IMR-90 (cell line): ENCODE measurements around the gene PIK3CB. TPM values are rescaled to one million over a fixed set of nuclear protein-coding genes. Genes with fewer than 3 reads are reported as not detected.

Experiments used
- ATAC-seq: fragments of 200-7000 bp; cut with Tn5 transposase; 2 replicates; pipeline ENCODE4 v1.9.1; 2020; ENCODE audit warnings: low read depth, mild to moderate bottlenecking, moderate library complexity
- BruUV-seq: library from RNA; stranded (reverse); fragments of 400-500 nt; replicated peaks from 2 replicates; lab custom pipeline; 2021; lab: Mats Ljungman, UMichigan
- CTCF ChIA-PET: fragments of 300-600 bp; formaldehyde crosslinking; extraction: SDS; loops from one replicate; lab custom pipeline; 2021; ENCODE audit warnings: antibody characterized with exemption; lab: Yijun Ruan, JAX
- POLR2A ChIA-PET: fragments of 300-600 bp; sonication (Branson Sonifier 250); formaldehyde crosslinking; loops from one replicate; lab custom pipeline; 2022; ENCODE audit warnings: antibody characterized with exemption; ENCODE audit not compliant: unreplicated experiment; lab: Charles Lee
- DNase-seq: peaks from one replicate; pipeline ENCODE4 v3.0.0; 2013
- H2AFZ ChIP-seq: replicated peaks from 2 replicates; pipeline ENCODE3; 2013; ENCODE audit warnings: low read length, mild to moderate bottlenecking; ENCODE audit not compliant: poor library complexity
- H2AK5ac ChIP-seq: 2 replicates; pipeline ENCODE4 v1.6.1; 2013; ENCODE audit warnings: low read depth, low read length, inconsistent platforms
- H2AK9ac ChIP-seq: replicated peaks from 2 replicates; pipeline ENCODE3; 2013; ENCODE audit warnings: mild to moderate bottlenecking, low read depth, low read length, moderate library complexity; ENCODE audit not compliant: poor library complexity
- H2BK120ac ChIP-seq: 2 replicates; pipeline ENCODE4 v1.6.1; 2013; ENCODE audit warnings: low read depth, low read length, inconsistent platforms
- H2BK15ac ChIP-seq: 3 replicates; pipeline ENCODE4 v1.6.1; 2013; ENCODE audit warnings: low read depth, low read length, inconsistent platforms
- H2BK20ac ChIP-seq: 2 replicates; pipeline ENCODE4 v1.6.1; 2013; ENCODE audit warnings: low read depth, mild to moderate bottlenecking, inconsistent platforms, low read length, moderate library complexity
- H2BK5ac ChIP-seq: 2 replicates; pipeline ENCODE4 v1.6.1; 2013; ENCODE audit warnings: mild to moderate bottlenecking, low read depth, low read length, inconsistent platforms; ENCODE audit not compliant: poor library complexity, severe bottlenecking
- H3K14ac ChIP-seq: replicated peaks from 2 replicates; pipeline ENCODE4 v1.6.1; 2013; ENCODE audit warnings: low read depth, low read length, inconsistent platforms
- H3K18ac ChIP-seq: 2 replicates; pipeline ENCODE4 v1.6.1; 2013; ENCODE audit warnings: low read depth, low read length, control low read depth
- H3K23ac ChIP-seq: 2 replicates; pipeline ENCODE4 v1.6.1; 2013; ENCODE audit warnings: low read depth, low read length, inconsistent platforms
- H3K27ac ChIP-seq: 2 replicates; pipeline ENCODE4 v1.5.1; 2013; ENCODE audit warnings: mild to moderate bottlenecking, control low read depth, low read length; ENCODE audit not compliant: insufficient read depth
- H3K27me3 ChIP-seq: 2 replicates; pipeline ENCODE4 v1.6.1; 2013; ENCODE audit warnings: low read length; ENCODE audit not compliant: control insufficient read depth, insufficient read depth
- H3K36me3 ChIP-seq: 2 replicates; pipeline ENCODE4 v1.6.1; 2013; ENCODE audit warnings: low read length, mixed read lengths; ENCODE audit not compliant: control insufficient read depth, insufficient read depth
- H3K4ac ChIP-seq: 2 replicates; pipeline ENCODE4 v1.6.1; 2013; ENCODE audit warnings: low read depth, low read length, inconsistent platforms
- H3K4me1 ChIP-seq: 2 replicates; pipeline ENCODE4 v1.6.1; 2013; ENCODE audit warnings: low read length, mixed read lengths; ENCODE audit not compliant: control insufficient read depth, insufficient read depth
- H3K4me2 ChIP-seq: 2 replicates; pipeline ENCODE4 v1.6.1; 2013; ENCODE audit warnings: low read depth, mild to moderate bottlenecking, control low read depth, low read length, moderate library complexity
- H3K4me3 ChIP-seq: 2 replicates; pipeline ENCODE4 v1.5.1; 2013; ENCODE audit warnings: low read depth, mild to moderate bottlenecking, control low read depth, low read length, moderate library complexity; ENCODE audit not compliant: insufficient read depth
- H3K56ac ChIP-seq: 2 replicates; pipeline ENCODE4 v1.6.1; 2013; ENCODE audit warnings: low read length, inconsistent platforms; ENCODE audit not compliant: insufficient read depth; ENCODE audit errors: extremely low read depth
- H3K79me1 ChIP-seq, 2 experiments: 2 replicates each; pipeline ENCODE4 v1.6.1; 2013; ENCODE audit warnings: low read length in 2 of 2, inconsistent platforms in 1 of 2, low read depth in 1 of 2
- H3K9ac ChIP-seq: 2 replicates; pipeline ENCODE4 v1.6.1; 2013; ENCODE audit warnings: low read depth, low read length, control low read depth
- H3K9me1 ChIP-seq: 2 replicates; pipeline ENCODE4 v1.6.1; 2013; ENCODE audit warnings: low read length, inconsistent platforms; ENCODE audit not compliant: insufficient read depth
- H3K9me3 ChIP-seq: 2 replicates; pipeline ENCODE4 v1.6.1; 2013; ENCODE audit warnings: low read length; ENCODE audit not compliant: control insufficient read depth, insufficient read depth
- H4K20me1 ChIP-seq: 2 replicates; pipeline ENCODE4 v1.6.1; 2013; ENCODE audit warnings: low read length, inconsistent platforms; ENCODE audit not compliant: insufficient read depth
- H4K5ac ChIP-seq: 2 replicates; pipeline ENCODE4 v1.6.1; 2013; ENCODE audit warnings: mild to moderate bottlenecking, low read depth, low read length, control low read depth
- H4K8ac ChIP-seq, 2 experiments: 2 replicates each; pipeline ENCODE4 v1.6.1; 2013; ENCODE audit warnings: low read depth in 2 of 2, low read length in 2 of 2, control low read depth in 1 of 2, inconsistent platforms in 1 of 2
- H4K91ac ChIP-seq: 2 replicates; pipeline ENCODE4 v1.6.1; 2013; ENCODE audit warnings: low read depth, low read length, inconsistent platforms; ENCODE audit not compliant: insufficient read depth
- CHD1 ChIP-seq: IDR thresholded peaks from 2 replicates; pipeline ENCODE4 v1.6.1; 2012; ENCODE audit warnings: low read depth, low read length, improper control_type of control experiment
- MAFK ChIP-seq: IDR thresholded peaks from 2 replicates; pipeline ENCODE4 v1.6.1; 2012; ENCODE audit warnings: low read depth, low read length, improper control_type of control experiment
- MAZ ChIP-seq: IDR thresholded peaks from 2 replicates; pipeline ENCODE4 v1.6.1; 2012; ENCODE audit warnings: low read depth, mild to moderate bottlenecking, low read length, improper control_type of control experiment, moderate library complexity, borderline replicate concordance
- MXI1 ChIP-seq: IDR thresholded peaks from 2 replicates; pipeline ENCODE4 v1.6.1; 2012; ENCODE audit warnings: low read depth, mild to moderate bottlenecking, low read length, moderate library complexity, borderline replicate concordance
- NFE2L2 ChIP-seq: fragments of 150-350 bp; IDR thresholded peaks from 2 replicates; pipeline ENCODE4 v1.6.1; 2016; ENCODE audit warnings: low read depth, mild to moderate bottlenecking, low read length
- WGBS, 2 experiments: methylation state at CpG; one replicate each; pipeline versions ENCODE4 v1.1.5 to v1.1.7; 2013; ENCODE audit warnings: missing lambda C conversion rate in 2 of 2; ENCODE audit not compliant: insufficient read length in 1 of 2; ENCODE audit errors: extremely low coverage in 2 of 2; 5-methylcytosine and 5-hydroxymethylcytosine counted together
- dilution Hi-C: fragments of 300-500 bp; cut with HindIII; formaldehyde crosslinking; loops from one replicate; pipeline ENCODE4 v1.14.3; 2018; ENCODE audit warnings: low sequenced_read_pairs; ENCODE audit not compliant: unreplicated experiment
- in situ Hi-C: fragments of 300-500 bp; cut with MboI; formaldehyde crosslinking; loops from 3 replicates; pipeline ENCODE4 v1.14.3; 2019; ENCODE audit warnings: low sequenced_read_pairs, inconsistent platforms, mixed read lengths
- intact Hi-C: fragments of 100-400 bp; cut with micrococcal nuclease; formaldehyde crosslinking; loops from 2 replicates; pipeline ENCODE4 v1.10.0; 2022
- polyA plus RNA-seq, 3 experiments: library from polyadenylated mRNA; depleted of rRNA; stranded (reverse); fragments of >200 nt; gene quantifications; 2 replicates each; pipeline ENCODE4 v1.2.3, GENCODE V29; 2012; ENCODE audit warnings: low replicate concordance in 1 of 3
- total RNA-seq: library from RNA; depleted of rRNA; stranded (reverse); fragments of >200 nt; gene quantifications from 2 replicates; pipeline ENCODE4 v1.2.3, GENCODE V29; 2012
- TF ChIP-seq, protein P1 (sequence below): conservative IDR thresholded peaks from 2 replicates; pipeline ENCODE4 v1.5.1; 2012; ENCODE audit warnings: mild to moderate bottlenecking, low read depth, low read length, improper control_type of control experiment
- TF ChIP-seq, protein P2 (sequence below): fragments of 150-350 bp; IDR thresholded peaks from 2 replicates; pipeline ENCODE4 v1.6.1; 2016; ENCODE audit warnings: low read depth, mild to moderate bottlenecking, low read length, moderate library complexity, borderline replicate concordance

Gene PIK3CB
- total and polyA plus RNA-seq, 2 of the 4 experiments (the other 2 are of a cell fraction), result 6.3 to 6.8 TPM

DNA sequence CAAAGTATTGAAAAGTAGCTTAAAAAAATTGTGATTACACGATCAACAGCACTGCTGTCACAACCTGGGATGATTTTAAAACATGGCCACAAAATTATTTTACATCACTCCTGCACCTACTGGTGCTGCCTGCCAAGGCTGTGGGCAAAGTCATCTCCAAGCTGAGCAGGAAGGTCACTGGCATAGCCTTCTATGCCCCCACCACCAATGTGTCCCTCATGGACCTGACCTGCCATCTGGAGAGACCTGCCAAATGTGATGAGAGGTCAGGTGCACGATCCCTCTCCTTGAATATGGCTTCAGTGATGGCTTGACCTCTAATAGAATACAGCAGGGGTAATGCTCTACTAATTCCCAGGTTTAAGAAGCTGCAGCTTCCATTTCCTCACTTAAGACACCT lies 57.8 kb downstream of the PIK3CB start:
- in situ Hi-C loops, result no loop called here
- Histone ChIP-seq H3K27ac (no peak overlapping the region), H3K4me1 (peaks cover 10% of the 10 kb centered on the region), H4K91ac (no peak overlapping the region), H3K4me2 (no peak overlapping the region), H3K56ac (no peak overlapping the region), H4K5ac (no peak overlapping the region), H3K14ac (peak overlapping the region; percentile 16; the same call in 1 of the 2 replicates), H3K4me3 (no peak overlapping the region), H4K20me1 (peaks cover 4% of the 10 kb centered on the region; the same call in 1 of the 2 replicates), H3K4ac (peak overlapping the region; percentile 33; the same call in 1 of the 2 replicates), H3K36me3 (no peaks in the 10 kb centered on the region), H3K9me3 (no peaks in the 10 kb centered on the region), H2AK5ac (peak overlapping the region; percentile 79; the same call in 1 of the 2 replicates), H2AK9ac (peak overlapping the region; percentile 70), H3K27me3 (no peaks in the 10 kb centered on the region), H3K9ac (no peak overlapping the region), H2BK5ac (no peak overlapping the region), H2AFZ (no peak overlapping the region), H4K8ac (no peak overlapping the region), H2BK120ac (no peak overlapping the region), H3K18ac (no peak overlapping the region), H3K79me1 (peaks cover 28 to 47% of the 10 kb centered on the region in 2 experiments), H2BK20ac (no peak overlapping the region; the same call in 1 of the 2 replicates), H3K23ac (no peak overlapping the region), H2BK15ac (no peak overlapping the region), H3K9me1 (peaks cover 10% of the 10 kb centered on the region)
- dilution Hi-C loops, result no loop called here
- no peak for ATAC-seq
- no CpG with 5 or more reads among the region's 2 CpGs for WGBS, 2 experiments
- ChIA-PET CTCF (interaction anchor here (1.1 kb wide), 1 partner anchor 138 kb away, joined by 5 read pairs; no protein-coding TSS in a partner anchor), POLR2A (no interaction called here)
- no TSS peak for BruUV-seq
- TF ChIP-seq, protein P1, sequence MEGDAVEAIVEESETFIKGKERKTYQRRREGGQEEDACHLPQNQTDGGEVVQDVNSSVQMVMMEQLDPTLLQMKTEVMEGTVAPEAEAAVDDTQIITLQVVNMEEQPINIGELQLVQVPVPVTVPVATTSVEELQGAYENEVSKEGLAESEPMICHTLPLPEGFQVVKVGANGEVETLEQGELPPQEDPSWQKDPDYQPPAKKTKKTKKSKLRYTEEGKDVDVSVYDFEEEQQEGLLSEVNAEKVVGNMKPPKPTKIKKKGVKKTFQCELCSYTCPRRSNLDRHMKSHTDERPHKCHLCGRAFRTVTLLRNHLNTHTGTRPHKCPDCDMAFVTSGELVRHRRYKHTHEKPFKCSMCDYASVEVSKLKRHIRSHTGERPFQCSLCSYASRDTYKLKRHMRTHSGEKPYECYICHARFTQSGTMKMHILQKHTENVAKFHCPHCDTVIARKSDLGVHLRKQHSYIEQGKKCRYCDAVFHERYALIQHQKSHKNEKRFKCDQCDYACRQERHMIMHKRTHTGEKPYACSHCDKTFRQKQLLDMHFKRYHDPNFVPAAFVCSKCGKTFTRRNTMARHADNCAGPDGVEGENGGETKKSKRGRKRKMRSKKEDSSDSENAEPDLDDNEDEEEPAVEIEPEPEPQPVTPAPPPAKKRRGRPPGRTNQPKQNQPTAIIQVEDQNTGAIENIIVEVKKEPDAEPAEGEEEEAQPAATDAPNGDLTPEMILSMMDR, result no peak
- no peak for TF ChIP-seq MXI1
- TF ChIP-seq MAFK, result no peak
- TF ChIP-seq MAZ, result no peak
- TF ChIP-seq CHD1, result no peak
- TF ChIP-seq, protein P2, sequence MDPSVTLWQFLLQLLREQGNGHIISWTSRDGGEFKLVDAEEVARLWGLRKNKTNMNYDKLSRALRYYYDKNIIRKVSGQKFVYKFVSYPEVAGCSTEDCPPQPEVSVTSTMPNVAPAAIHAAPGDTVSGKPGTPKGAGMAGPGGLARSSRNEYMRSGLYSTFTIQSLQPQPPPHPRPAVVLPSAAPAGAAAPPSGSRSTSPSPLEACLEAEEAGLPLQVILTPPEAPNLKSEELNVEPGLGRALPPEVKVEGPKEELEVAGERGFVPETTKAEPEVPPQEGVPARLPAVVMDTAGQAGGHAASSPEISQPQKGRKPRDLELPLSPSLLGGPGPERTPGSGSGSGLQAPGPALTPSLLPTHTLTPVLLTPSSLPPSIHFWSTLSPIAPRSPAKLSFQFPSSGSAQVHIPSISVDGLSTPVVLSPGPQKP, result no peak
- no peak for TF ChIP-seq NFE2L2
- intact Hi-C loops, result no loop called here
- no peak for DNase-seq
